Measurements from ENCODE around the gene SGMS1. TPM values are rescaled to one million over a fixed set of nuclear protein-coding genes. Genes with fewer than 3 reads are reported as not detected.

Gene SGMS1
- total and polyA plus RNA-seq, 2 donors, result 14.7 to 25.5 TPM

DNA sequence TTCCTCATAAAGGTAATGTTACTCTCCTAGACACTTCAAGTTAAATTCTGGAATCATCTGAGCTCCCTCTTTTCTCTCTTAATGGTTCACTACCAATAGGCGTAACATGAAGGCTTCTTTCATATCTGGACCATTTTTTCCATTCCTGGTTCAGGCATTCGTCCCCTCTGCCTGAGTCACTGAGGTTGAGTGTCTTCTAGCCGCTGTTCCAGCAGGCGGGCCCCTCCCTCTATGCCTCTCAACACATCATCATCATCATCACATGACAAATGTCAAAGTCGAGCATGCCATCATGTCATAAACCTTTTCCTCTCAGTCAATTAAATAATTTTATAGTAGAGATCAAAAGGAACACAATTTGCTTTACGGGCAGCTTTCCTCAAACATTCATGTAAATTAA is 203.6 kb downstream of the SGMS1 start:
- WGBS, result 96% methylated on average over 6 of the region's 6 CpGs
- peaks cover 5 to 6% of the 10 kb centered on the region in 2 donors for H3K4me1 ChIP-seq (ENCODE audit: control insufficient read depth in 2 of 2, insufficient read depth in 2 of 2, low read length in 2 of 2)

GRCh38 chr10:50419756-50420155 is 204.0 kb downstream of the SGMS1 start:
- no peak for DNase-seq (ENCODE audit: low read depth in 6 of 9, low spot score in 9 of 9)
- Histone ChIP-seq H3K9me3 (ENCODE audit: control insufficient read depth in 2 of 2, insufficient read depth in 1 of 2, low read length in 1 of 2) (no peaks in the 10 kb centered on the region), H3K4me3 (ENCODE audit: low read length in 2 of 2) (no peak overlapping the region), H3K27me3 (ENCODE audit: control insufficient read depth in 2 of 2, insufficient read depth in 1 of 2, low read length in 1 of 2) (peaks cover 0 to 7% of the 10 kb centered on the region in 2 donors), H3K4me1 (ENCODE audit: control insufficient read depth in 2 of 2, insufficient read depth in 2 of 2, low read length in 2 of 2) (peaks cover 5 to 6% of the 10 kb centered on the region in 2 donors), H3K36me3 (ENCODE audit: control insufficient read depth in 2 of 2, insufficient read depth in 2 of 2, low read length in 1 of 2) (no peaks in the 10 kb centered on the region), H3K27ac (ENCODE audit: low read depth in 1 of 2, low read length in 1 of 2) (no peak overlapping the region)
- 95% methylated on average over 3 of the region's 3 CpGs for WGBS

More for the DNA sequence above, 203.6 kb downstream of the SGMS1 start:
- no peaks in the 10 kb centered on the region for H3K36me3 ChIP-seq (ENCODE audit: control insufficient read depth in 2 of 2, insufficient read depth in 2 of 2, low read length in 1 of 2)
- no peak overlapping the region for H3K27ac ChIP-seq (ENCODE audit: low read depth in 1 of 2, low read length in 1 of 2)
- no peak for DNase-seq (ENCODE audit: low read depth in 6 of 9, low spot score in 9 of 9)
- H3K9me3 ChIP-seq (ENCODE audit: control insufficient read depth in 2 of 2, insufficient read depth in 1 of 2, low read length in 1 of 2), result no peaks in the 10 kb centered on the region
- no peak overlapping the region for H3K4me3 ChIP-seq (ENCODE audit: low read length in 2 of 2)
- H3K27me3 ChIP-seq (ENCODE audit: control insufficient read depth in 2 of 2, insufficient read depth in 1 of 2, low read length in 1 of 2), result peaks cover 0 to 7% of the 10 kb centered on the region in 2 donors

DNA sequence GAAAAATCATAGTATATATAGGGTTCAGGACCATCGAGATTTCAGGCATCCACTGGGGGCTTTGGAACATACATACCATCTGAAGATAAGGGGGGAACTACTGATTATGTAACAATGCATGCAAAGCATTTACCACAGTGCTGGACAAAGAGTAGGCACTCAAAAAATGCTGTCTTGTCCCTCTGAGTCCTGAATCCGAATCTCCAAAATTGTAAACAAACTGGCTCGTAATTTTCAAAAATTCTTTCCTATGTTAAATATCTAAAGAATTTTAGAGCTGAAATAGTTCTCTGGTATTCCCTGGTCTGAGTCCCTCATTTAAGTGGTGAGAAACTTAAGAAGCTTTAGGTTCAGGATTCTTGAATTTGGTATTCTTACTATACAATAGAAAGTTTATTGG is 204.7 kb downstream of the SGMS1 start:
- no peak for DNase-seq (ENCODE audit: low read depth in 6 of 9, low spot score in 9 of 9)
- WGBS, result 95% methylated on average over 3 of the region's 3 CpGs
- peaks cover 5 to 6% of the 10 kb centered on the region in 2 donors for H3K4me1 ChIP-seq (ENCODE audit: control insufficient read depth in 2 of 2, insufficient read depth in 2 of 2, low read length in 2 of 2)
- H3K36me3 ChIP-seq (ENCODE audit: control insufficient read depth in 2 of 2, insufficient read depth in 2 of 2, low read length in 1 of 2), result no peaks in the 10 kb centered on the region
- H3K27me3 ChIP-seq (ENCODE audit: control insufficient read depth in 2 of 2, insufficient read depth in 1 of 2, low read length in 1 of 2), result peaks cover 0 to 7% of the 10 kb centered on the region in 2 donors
- H3K27ac ChIP-seq (ENCODE audit: low read depth in 1 of 2, low read length in 1 of 2), result no peak overlapping the region
- H3K9me3 ChIP-seq (ENCODE audit: control insufficient read depth in 2 of 2, insufficient read depth in 1 of 2, low read length in 1 of 2), result no peaks in the 10 kb centered on the region
- H3K4me3 ChIP-seq (ENCODE audit: low read length in 2 of 2), result no peak overlapping the region

GRCh38 chr10:50417886-50418830 is 205.6 kb downstream of the SGMS1 start:
- H3K27me3 ChIP-seq (ENCODE audit: control insufficient read depth in 2 of 2, insufficient read depth in 1 of 2, low read length in 1 of 2), result peaks cover 0 to 7% of the 10 kb centered on the region in 2 donors
- H3K36me3 ChIP-seq (ENCODE audit: control insufficient read depth in 2 of 2, insufficient read depth in 2 of 2, low read length in 1 of 2), result no peaks in the 10 kb centered on the region
- peaks cover 5 to 6% of the 10 kb centered on the region in 2 donors for H3K4me1 ChIP-seq (ENCODE audit: control insufficient read depth in 2 of 2, insufficient read depth in 2 of 2, low read length in 2 of 2)
- no peaks in the 10 kb centered on the region for H3K9me3 ChIP-seq (ENCODE audit: control insufficient read depth in 2 of 2, insufficient read depth in 1 of 2, low read length in 1 of 2)
- peak overlapping the region in 1 of 2 donors; percentile 73 for H3K27ac ChIP-seq (ENCODE audit: low read depth in 1 of 2, low read length in 1 of 2)
- peak in 4 of 9 donors; percentile 8 to 45 (median 22) for DNase-seq (ENCODE audit: low read depth in 6 of 9, low spot score in 9 of 9)
- WGBS, result 4% methylated on average over 62 of the region's 62 CpGs
- H3K4me3 ChIP-seq (ENCODE audit: low read length in 2 of 2), result peak overlapping the region; percentile 44 to 52

- no peak for DNase-seq (ENCODE audit: low read depth in 6 of 9, low spot score in 9 of 9)
- Histone ChIP-seq H3K36me3 (ENCODE audit: control insufficient read depth in 2 of 2, insufficient read depth in 2 of 2, low read length in 1 of 2) (no peaks in the 10 kb centered on the region), H3K4me3 (ENCODE audit: low read length in 2 of 2) (peak overlapping the region; percentile 44 to 52), H3K27me3 (ENCODE audit: control insufficient read depth in 2 of 2, insufficient read depth in 1 of 2, low read length in 1 of 2) (peaks cover 0 to 7% of the 10 kb centered on the region in 2 donors), H3K27ac (ENCODE audit: low read depth in 1 of 2, low read length in 1 of 2) (peak overlapping the region in 1 of 2 donors; percentile 73), H3K4me1 (ENCODE audit: control insufficient read depth in 2 of 2, insufficient read depth in 2 of 2, low read length in 2 of 2) (peaks cover 5 to 6% of the 10 kb centered on the region in 2 donors), H3K9me3 (ENCODE audit: control insufficient read depth in 2 of 2, insufficient read depth in 1 of 2, low read length in 1 of 2) (no peaks in the 10 kb centered on the region)
- 63% methylated on average over 6 of the region's 6 CpGs for WGBS
These were observed 206.3 kb downstream of the SGMS1 start for GRCh38 chr10:50417486-50417885.

DNA sequence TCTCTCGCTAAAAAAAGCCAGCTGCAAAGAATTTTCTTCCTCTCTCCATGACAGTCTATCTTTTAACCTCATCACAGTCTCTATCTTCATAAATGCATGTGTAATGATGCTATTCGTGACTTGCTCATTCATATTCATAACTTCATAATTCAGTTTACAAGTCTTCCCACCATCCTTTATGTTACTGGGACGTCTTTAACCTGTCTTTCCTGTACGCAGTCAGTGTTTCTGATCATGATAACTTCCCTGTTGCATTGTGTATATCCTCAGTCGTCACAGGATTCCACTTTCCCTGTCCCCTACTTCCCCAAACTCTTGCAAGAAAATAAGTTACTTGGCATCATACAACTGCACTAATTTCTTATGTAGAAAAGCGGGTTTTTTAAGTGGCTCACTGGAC is 206.9 kb downstream of the SGMS1 start:
- WGBS, result 92% methylated on average over 6 of the region's 6 CpGs
- DNase-seq (ENCODE audit: low read depth in 6 of 9, low spot score in 9 of 9), result no peak
- no peaks in the 10 kb centered on the region for H3K9me3 ChIP-seq (ENCODE audit: control insufficient read depth in 2 of 2, insufficient read depth in 1 of 2, low read length in 1 of 2)
- peaks cover 5 to 6% of the 10 kb centered on the region in 2 donors for H3K4me1 ChIP-seq (ENCODE audit: control insufficient read depth in 2 of 2, insufficient read depth in 2 of 2, low read length in 2 of 2)
- H3K4me3 ChIP-seq (ENCODE audit: low read length in 2 of 2), result no peak overlapping the region
- H3K36me3 ChIP-seq (ENCODE audit: control insufficient read depth in 2 of 2, insufficient read depth in 2 of 2, low read length in 1 of 2), result no peaks in the 10 kb centered on the region
- no peak overlapping the region for H3K27ac ChIP-seq (ENCODE audit: low read depth in 1 of 2, low read length in 1 of 2)
- peaks cover 0 to 7% of the 10 kb centered on the region in 2 donors for H3K27me3 ChIP-seq (ENCODE audit: control insufficient read depth in 2 of 2, insufficient read depth in 1 of 2, low read length in 1 of 2)

GRCh38 chr10:50416181-50416824 is 207.5 kb downstream of the SGMS1 start:
- Histone ChIP-seq H3K27ac (ENCODE audit: low read depth in 1 of 2, low read length in 1 of 2) (no peak overlapping the region), H3K36me3 (ENCODE audit: control insufficient read depth in 2 of 2, insufficient read depth in 2 of 2, low read length in 1 of 2) (no peaks in the 10 kb centered on the region), H3K27me3 (ENCODE audit: control insufficient read depth in 2 of 2, insufficient read depth in 1 of 2, low read length in 1 of 2) (peaks cover 0 to 7% of the 10 kb centered on the region in 2 donors), H3K4me3 (ENCODE audit: low read length in 2 of 2) (no peak overlapping the region), H3K9me3 (ENCODE audit: control insufficient read depth in 2 of 2, insufficient read depth in 1 of 2, low read length in 1 of 2) (no peaks in the 10 kb centered on the region), H3K4me1 (ENCODE audit: control insufficient read depth in 2 of 2, insufficient read depth in 2 of 2, low read length in 2 of 2) (peaks cover 5 to 6% of the 10 kb centered on the region in 2 donors)
- DNase-seq (ENCODE audit: low read depth in 6 of 9, low spot score in 9 of 9), result no peak
- 92% methylated on average over 2 of the region's 2 CpGs for WGBS

- Histone ChIP-seq H3K36me3 (ENCODE audit: control insufficient read depth in 2 of 2, insufficient read depth in 2 of 2, low read length in 1 of 2) (no peaks in the 10 kb centered on the region), H3K4me3 (ENCODE audit: low read length in 2 of 2) (no peak overlapping the region), H3K9me3 (ENCODE audit: control insufficient read depth in 2 of 2, insufficient read depth in 1 of 2, low read length in 1 of 2) (no peaks in the 10 kb centered on the region), H3K27me3 (ENCODE audit: control insufficient read depth in 2 of 2, insufficient read depth in 1 of 2, low read length in 1 of 2) (peaks cover 0 to 7% of the 10 kb centered on the region in 2 donors), H3K4me1 (ENCODE audit: control insufficient read depth in 2 of 2, insufficient read depth in 2 of 2, low read length in 2 of 2) (peaks cover 5 to 6% of the 10 kb centered on the region in 2 donors), H3K27ac (ENCODE audit: low read depth in 1 of 2, low read length in 1 of 2) (no peak overlapping the region)
- no peak for DNase-seq (ENCODE audit: low read depth in 6 of 9, low spot score in 9 of 9)
- WGBS, result 97% methylated on average over 3 of the region's 3 CpGs
These were observed 208.5 kb downstream of the SGMS1 start for GRCh38 chr10:50415292-50415691.
